T1000 (cell line): Measurements from ENCODE around the gene COMMD3.
A peak's percentile ranks its signal among the peaks of the same experiment; 100 is the strongest.
"Not testable (repeated sequence)": the region's sequence is repeated elsewhere in the genome, so short reads cannot be mapped to it uniquely, and the experiment has no call there.

ENCODE experiments used
- DNase-seq: peaks from one replicate; lab custom pipeline; 2025; ENCODE audit warnings: mixed read lengths; lab: John Stamatoyannopoulos, UW

COMMD3 gene

DNA sequence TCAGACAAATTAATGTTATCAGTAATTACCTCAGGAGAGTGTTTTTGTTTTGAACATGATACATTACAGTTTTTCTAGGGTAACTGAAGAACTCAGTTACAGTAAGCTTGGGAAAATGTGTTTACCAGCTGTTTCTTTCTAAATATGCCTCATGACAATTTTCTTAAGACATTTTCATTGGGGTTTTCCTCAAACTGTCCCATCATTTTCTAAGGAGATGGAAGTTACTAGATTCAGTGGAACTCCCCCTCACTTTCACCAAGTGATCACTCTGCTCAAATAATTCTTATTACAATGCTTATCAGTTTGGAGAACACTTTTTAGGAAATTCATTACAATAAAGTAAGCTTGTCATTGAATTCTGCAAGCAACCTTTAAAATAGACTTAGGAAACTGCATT is 22.7 kb downstream of the COMMD3 start:
- no peak for DNase-seq

DNA sequence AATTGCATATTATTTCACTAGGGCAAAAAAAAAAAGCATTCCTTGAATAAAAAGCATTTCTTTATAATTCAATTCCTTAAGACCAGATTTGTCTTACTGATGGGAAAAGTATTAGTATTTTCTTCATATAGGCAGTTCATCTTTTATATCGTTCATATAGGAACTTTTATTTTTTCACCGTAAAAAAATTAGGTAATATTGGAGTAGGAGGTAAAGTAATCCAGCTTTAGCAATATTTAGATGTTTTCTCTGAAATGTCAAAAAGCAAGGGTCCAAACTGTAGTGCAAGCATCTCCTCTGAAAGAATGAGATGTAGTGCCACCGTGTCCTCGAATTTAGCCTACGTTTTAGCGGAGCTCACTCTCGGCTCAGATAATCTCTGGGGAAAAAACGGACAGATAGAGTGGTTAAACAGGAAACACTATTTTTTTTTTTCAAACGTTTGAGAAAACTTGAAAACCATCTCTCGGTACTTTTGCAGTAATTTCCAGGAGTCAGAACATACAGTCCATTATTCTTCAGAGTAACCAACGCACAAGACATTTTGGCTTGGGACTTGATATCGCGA is 23.7 kb downstream of the COMMD3 start:
- DNase-seq: no peak

DNA sequence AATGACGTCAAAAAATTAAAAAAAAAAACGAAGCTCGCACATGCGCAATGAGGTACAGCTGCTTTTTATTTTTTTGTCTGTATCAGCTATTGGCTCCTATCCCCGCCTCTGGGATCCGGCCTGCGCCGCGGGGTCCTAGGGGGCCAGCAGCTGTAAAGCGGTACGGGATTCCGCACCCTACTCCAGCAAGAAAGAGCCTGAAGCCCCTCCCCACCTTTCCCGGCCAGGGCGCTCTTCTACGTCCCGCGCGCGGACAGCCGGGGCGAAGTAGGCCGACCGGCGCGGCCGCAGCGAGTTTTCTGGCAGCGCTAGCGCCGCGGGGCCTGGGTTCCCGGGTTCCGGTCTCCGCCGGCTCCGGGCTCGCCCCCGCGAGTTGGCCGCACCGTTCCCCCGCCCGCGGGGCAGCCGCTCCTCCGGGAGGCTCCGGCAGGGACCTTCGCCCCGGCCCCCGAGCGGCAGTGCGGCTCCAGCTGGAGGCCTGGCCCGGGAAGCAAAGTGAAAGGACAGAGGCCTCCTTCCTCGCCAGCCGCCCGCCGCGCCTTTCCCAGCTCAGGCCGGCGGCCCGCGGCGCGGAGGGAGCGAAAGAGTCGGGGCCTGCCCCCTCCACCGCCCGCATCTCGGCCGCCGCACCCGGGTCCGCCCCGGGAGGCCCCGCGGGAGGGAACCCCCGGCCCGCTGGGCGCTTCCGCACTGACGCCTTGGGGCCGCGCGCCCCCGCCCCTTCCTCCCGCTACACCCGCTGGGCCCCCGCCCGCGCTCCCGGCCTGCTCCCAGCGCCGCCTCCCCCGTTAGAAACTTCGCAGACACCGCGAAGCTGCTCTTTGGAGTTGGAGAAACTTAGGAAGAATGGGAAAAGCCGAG is 24.4 kb downstream of the COMMD3 start:
- peak; percentile 100 for DNase-seq

DNA sequence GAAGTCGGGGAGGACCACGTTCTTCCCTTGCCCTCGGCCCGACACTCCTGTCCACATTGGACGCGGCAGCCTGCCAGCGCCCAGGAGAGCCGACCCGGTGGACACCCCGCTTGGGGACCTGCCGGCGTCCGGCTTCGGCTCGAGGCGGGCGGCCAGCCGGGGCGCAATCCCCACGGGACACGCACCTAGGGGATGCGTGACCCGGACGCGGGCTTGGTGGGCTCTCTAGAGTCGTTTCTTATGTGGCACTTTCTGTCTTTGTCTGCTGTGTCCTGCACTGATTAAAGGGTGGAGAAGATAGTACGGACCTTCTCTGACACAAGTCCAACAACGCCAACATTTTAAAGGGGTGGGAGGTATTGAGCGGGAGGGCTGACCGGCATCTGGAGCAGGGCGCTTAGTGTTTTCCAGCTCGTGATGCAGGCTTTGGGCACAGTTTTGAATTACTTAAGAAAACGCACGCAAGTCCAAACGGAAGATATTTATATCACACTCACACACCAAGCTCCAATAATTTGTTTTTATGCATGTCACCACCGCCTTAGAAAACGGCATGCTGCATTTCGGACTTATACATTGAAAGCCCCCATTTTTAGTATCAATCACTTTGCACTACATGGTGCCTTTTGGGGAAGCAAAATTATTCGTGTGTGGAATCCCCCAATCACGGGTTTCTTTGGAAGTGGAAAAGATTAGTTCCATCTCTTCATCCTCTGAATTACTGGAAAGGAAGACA is 25.2 kb downstream of the COMMD3 start:
- no peak for DNase-seq

DNA sequence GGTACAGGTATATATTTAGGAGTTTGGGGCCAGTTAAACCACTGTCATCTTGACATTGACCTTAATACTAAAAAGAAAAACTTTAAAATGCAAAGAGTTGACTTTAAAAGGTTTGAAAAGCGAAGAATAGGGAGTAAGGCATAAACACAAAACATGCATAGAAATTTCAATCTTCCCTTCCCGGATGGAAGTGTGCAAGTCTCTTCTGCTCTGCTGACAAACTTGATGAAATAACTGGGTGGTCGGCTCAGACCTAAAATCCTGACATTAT is 25.7 kb downstream of the COMMD3 start:
- no peak for DNase-seq

DNA sequence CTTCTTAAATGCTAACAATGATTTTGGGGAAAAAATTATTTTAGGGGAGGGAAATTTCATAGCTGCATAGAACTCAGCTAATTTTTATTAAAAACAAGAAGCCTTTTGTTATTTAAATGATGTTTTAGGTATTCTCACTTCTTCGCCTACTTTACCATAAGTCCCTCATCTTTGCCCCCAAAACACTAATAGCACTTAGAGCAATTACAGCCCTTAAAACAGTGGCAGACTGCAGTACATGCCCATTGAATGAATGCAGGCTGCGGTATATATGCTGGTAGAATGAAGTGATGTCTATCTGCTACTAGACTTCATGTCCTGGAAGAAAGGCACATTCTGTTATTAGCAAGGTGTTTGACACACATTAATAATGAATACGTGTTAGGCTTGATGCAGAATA is 26.2 kb downstream of the COMMD3 start:
- DNase-seq: no peak

DNA sequence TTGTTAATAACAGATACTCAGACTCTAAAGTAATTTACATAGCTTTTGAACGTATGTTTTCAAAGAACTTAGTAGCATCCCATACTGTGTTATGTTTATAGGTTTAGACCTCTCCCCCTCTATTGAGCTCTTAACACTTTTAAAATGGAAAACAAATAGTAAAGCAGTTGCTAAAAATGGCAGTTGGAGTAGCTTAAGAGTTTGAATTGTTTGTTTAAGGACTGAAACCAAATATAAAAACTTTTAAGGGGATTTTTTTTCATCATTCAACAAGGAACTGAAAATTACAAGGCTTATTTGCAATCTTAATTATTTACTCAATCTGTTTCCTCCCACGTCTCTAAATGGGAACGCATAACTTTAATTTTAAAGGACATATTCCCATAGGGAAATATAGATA is 27.5 kb downstream of the COMMD3 start:
- DNase-seq: no peak

DNA sequence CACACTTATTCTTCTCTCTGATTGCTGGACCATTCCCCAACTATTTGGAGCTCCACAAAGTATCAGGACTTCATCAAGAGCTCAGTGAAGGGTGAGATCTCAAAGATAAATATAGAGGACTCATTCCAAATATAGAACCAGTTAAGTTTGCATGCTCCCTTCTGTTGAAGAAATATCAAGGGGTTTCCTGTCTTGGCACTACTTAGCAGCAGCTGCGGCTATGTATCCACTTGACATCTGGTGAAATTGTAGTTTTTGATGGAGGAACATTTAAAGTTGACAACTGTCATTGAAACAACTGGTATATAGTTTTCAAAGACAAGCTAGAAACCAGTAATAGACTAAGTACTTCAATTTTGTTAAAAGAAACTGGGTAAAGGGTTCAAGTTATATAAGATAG is 28.1 kb downstream of the COMMD3 start:
- no peak for DNase-seq

DNA sequence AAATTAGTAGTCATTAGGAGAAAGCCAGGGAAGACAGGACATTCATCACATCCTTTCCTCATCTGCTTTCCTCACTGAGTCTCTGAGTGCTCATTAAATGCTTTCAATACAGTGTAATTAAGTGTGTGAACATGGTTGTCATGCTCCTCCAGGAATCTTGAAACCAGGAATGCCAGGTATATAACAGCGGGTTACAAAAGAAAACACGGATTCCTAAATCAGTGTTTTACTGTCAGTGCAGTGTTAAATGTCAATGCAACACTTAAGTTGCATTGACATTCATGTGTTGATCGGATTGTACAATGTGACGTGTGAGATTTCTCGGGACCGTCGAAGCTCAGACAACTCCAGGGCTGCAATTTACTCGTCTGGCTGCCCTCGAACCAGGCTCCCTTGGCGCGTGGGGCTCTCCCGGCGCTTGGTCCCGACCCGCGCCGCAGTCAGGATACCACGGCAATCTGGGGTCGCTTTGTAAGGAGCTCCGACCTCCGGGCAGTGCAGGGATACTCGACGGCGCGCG is 28.7 kb downstream of the COMMD3 start:
- DNase-seq: no peak

DNA sequence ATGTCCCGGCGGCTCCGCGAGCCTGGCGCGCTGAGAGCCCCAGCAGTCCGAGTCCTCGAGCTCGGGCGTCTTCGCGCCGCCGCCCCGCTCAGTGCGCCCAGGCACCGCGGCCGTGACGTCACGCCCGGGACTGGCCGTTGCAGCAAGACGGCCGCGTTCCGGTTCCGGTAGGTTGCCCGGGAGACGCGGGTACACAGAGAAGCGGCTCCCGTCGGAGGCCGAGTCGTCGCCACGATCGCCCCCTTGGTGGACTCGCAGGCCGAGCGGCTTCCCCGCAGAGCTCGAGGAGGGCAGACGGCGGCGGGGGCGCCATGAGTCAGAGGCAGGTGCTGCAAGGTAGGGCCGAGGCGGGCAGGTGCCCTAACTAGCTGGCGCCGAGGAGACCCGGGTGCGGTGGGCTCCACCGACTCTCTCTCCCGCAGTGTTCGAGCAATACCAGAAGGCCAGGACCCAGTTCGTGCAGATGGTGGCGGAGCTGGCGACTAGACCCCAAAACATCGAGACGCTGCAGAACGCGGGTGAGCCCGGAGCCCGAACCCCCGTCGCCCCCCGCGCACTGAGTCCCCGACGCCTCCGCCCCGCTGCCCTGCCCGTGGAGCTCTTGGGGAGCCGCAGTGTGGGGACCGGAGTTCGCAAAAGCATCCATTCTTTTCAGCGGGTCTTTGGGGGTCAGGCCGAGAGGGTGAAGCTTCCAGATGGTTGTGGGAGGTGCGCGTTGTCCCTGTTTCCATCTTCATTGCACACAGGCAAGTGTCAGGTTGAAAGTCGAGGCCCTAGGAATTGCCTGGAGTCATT is 29.3 kb downstream of the COMMD3 start, which contains the start of gene SPAG6:
TSS of gene SPAG6 (plus strand) at position 196 of the 795 bp plus-strand sequence. CDS start at position 312, 116 bp downstream.
- DNase-seq: no peak

DNA sequence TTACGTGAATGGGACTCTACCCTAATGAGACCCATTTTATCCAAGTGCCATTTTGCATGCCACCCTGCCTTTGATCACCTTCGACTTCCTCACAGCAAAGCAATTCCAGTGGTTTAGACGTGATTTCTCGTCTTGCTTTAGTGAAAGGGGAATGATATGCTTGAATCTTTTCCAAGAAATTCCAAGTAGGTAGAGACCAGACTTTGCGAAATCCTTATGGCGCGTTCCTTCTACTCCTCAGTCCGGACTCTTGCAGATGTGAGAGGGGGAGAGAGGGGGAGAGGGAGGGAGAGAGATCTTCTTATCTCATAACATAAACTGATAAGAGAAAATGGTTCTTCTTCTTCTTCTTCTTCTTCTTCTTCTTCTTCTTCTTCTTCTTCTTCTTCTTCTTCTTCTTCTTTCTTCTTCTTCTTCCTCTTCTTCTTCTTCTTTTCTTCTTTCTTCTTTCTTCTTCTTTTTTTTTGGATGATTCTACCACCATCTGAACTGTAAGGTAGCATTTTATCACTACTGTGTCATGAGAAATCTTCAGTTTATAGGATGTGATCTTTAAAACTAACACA is 30.0 kb downstream of the COMMD3 start:
- DNase-seq: no peak

DNA sequence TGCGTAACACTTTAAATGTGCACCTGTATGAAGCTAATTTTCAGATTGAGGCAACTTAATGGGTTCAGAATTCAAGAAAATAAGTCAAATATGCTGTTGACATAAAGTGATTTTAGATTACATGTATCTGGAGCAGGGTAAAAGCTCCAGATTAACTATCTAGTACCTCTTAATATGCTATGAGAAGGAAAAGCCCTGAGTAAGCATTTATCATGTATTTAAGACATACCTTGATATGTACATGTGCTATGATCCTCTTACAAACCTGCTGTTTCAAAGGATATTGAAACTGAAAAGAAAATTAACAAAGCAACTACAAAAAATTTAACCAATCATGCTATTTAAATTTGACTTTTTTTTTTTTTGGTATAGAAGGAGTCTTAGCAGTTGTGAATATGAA is 33.6 kb downstream of the COMMD3 start:
- DNase-seq: no peak

DNA sequence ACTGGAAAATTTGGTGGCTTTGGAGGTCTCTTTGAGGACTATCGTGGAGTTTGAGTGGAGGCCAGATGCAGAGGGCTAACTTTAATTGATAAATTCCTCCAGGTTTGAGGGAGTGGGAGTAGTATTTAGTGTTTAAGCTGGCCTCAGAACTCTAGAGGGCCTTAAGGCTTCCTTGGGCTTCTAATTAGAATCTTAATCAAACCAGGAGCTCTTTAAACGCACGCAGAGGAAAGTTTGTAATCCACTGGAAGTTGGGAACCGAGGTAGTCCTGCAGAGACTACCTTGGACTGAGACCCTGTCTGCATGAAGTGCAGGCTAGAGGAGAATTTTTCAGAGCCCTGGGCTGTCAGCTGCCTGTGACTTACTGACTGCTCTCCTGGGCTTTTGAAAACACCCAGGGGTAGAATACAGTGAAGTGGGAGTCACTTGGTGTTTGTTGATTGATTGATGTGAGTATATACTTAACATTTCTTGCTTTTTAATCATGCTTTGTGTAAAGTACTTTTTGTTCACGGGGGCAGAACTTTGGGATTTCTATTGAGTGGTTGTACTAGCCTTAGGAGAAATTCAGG is 35.0 kb downstream of the COMMD3 start:
- no peak for DNase-seq

DNA sequence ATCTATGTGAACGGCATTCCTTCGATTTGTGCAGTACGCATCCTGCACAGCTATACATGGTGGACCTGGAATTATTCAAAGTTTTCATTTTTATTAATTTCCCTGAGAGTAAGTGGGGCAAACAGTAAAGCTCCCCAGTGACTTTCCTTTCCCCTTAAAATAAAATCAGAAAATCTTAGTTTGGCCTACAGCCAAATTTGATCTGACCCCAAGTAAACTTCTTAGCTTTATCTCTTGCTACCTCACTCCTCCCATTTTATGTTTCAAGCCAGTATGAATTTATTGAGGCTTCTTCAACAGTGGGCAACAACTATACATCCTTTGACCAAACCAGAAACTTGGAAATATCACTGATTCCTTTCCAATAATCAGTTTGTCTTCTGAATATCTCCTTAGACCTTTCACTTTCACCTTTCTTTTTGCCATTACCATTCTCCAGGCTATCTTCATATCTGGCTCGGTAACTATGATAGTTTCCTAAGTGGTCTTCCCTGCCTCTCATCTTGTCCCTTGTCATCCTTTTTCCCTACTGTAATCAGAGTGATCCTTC is 40.2 kb downstream of the COMMD3 start:
- no peak for DNase-seq

DNA sequence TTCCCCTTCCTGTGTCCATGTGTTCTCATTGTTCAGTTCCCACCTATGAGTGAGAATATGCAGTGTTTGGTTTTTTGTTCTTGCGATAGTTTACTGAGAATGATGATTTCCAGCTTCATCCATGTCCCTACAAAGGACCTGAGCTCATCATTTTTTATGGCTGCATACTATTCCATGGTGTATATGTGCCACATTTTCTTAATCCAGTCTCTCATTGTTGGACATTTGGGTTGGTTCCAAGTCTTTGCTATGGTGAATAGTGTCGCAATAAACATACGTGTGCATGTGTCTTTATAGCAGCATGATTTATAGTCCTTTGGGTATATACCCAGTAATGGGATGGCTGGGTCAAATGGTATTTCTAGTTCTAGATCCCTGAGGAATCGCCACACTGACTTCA is 41.6 kb downstream of the COMMD3 start:
- not testable (repeated sequence) for DNase-seq

DNA sequence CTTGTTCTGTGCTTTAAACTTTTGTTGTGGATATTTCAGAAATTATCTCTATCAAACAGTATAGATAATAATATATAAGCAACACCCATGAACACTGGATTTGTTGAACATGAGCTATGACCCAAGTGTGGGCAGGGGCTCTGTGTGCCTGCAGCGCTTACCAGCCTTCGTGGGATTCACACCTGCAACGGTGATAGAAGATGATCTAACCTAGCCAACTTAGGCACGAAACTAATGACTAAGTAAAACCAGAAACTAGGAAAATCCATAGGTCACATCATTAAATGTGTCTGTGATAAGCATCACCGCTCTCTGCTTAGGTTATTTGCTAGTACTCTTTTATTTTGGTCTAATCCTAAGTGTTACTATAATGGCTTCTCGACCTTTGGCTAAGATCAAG is 47.1 kb downstream of the COMMD3 start:
- no peak for DNase-seq

DNA sequence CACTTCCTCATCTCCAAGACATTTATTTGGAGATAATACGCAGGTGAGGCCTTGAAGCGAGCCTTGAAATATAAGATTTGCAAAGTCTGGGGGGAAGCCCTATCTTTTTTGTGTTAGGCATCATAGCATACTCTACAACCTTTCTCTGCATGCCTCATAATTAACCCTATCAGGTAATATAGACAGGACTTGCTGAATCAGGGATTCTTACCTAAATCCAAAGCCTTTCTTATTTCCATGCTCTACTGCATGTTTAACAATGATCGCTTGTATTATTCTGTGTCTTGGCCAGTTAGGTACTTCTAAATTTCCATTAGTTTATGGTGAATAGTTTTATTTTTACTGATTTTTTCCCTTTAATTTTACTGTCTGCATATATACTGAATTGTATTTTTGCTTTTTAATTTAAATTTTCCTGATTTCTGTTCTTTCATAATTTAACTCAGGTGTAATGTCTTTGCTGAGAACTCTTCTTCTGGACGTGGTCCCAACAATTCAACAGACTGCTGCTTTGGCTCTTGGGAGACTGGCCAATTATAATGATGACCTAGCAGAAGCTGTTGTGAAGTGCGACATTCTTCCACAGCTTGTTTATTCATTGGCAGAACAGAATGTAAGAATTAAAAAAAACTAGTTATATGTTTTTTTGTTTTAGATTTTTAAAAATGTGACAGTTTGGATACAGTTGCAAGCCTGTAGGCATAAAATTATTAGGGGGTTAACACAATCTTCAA is 48.4 kb downstream of the COMMD3 start:
- DNase-seq: no peak

DNA sequence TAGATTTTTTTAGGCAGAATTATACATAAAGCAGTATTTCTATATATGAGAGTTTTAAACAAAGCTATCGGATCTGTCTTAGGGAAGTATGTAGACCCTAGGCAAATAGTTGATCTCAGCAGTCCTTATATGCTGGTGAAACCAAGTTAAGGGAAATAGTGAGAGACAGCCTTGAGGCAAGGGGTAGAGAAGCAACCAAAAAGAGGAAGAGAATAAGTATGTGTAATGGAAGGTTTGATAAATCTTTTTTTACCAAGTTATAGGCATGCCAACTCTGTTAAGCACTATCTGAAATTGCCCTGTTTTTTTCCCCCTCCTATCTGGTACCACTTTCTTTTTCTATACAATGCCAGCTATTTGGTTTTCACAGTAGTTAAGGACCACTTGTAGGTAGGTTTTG is 49.0 kb downstream of the COMMD3 start:
- DNase-seq: no peak

DNA sequence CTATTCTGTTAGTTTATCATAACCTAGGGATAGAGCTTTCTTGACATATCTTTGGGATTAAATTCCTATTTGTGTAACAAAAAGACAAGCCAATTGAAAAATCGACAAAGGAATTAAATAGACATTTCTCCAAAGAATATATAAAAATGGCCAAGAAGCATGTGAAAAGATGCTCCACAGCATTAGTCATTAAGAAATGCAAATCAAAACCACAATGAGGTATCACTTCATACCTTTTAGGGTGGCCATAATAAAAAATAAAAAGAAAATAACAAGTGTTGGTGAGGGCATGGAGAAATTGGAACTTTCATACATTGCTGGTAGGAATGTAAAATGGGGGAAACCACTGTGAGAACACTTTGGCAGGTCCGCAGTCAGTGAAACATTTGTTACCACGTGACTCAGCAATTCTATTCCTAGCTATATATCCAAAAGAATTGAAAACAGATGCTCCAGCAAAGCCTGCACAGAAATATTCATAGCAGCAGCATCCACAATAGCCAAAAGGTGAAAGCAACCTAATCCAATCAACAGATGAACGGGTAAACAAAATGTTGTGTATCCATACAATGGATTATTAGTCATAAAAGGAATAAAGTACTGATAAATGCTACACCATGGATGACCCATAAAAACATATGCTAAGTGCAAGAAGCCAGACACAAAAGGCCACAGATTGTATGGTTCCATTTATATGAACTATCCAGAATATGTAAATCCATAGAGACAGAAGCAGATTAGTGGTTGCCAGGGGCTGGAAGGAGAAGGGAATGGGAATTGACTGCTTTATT is 49.7 kb downstream of the COMMD3 start:
- no peak for DNase-seq

DNA sequence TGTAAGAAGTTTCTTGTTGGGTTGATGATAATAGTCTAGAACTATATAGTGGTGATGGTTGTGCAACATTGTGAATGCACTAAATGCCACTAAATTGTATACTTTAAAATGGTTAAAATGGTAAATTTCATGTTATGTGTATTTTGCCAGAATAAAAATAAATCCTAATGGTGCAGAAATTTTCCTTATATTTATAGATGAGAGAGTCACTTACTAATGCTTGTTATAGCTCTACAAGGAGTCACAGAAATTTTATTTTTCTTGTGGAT is 50.2 kb downstream of the COMMD3 start:
- no peak for DNase-seq
